GM19351 (cell line): ENCODE data around the gene ROR2.
"Not testable (repeated sequence)": the region's sequence is repeated elsewhere in the genome, so short reads cannot be mapped to it uniquely, and the experiment has no call there.

Experiments
- ATAC-seq: cut with Tn5 transposase; IDR thresholded peaks from one replicate; pipeline ENCODE4 v1.9.1; 2021; ENCODE audit warnings: mild to moderate bottlenecking, moderate library complexity; ENCODE audit not compliant: unreplicated experiment

The ROR2 gene

DNA sequence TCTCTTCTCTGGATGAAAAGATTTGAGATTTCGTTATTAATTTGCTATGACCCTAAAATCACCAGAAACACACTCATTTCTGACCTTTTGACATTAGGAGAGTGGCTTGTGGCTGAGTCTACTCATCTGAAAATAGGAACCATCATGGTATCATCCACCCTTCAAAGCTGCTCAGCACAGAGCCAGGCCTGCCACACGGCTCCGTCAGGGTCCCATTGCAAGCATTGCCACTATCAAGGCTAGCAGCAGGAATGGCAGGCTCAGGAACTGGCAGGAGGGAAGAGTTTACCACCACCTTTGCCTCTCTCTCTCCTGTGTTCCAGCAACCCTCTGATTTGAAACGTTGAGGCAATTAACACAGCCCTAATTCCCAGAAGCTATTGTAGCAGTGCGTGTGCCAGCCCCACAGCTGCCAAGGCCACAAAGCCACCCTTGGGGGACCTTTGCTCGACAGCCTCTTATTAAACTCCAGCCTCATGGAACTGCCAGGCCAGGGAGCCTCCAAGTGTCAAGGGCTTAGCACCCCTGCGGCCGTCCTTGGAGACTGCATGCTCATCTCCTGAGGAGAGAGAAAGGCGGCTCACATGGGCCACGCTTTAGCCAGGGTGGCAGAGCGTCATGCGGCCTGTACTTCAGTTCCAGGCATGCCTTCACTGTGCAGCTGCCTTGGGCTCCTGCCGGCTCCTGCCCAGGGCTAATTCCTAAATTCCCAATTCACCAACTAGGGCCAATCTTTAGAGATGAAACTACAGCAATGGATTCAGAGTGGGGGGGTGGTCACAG lies 145.9 kb downstream of the ROR2 start:
- no peak for ATAC-seq

- no peak for ATAC-seq
Observed at GRCh38 chr9:91803151-91803940, 146.7 kb downstream of the ROR2 start.

GRCh38 chr9:91802391-91802790 lies 147.6 kb downstream of the ROR2 start:
- ATAC-seq: no peak

- no peak for ATAC-seq
Observed at GRCh38 chr9:91800473-91801030, 149.5 kb downstream of the ROR2 start.

- ATAC-seq: no peak
Observed at GRCh38 chr9:91799113-91799744, 150.8 kb downstream of the ROR2 start.

- ATAC-seq: not testable (repeated sequence)
Observed at GRCh38 chr9:91798273-91799112, 151.5 kb downstream of the ROR2 start.

- not testable (repeated sequence) for ATAC-seq
Observed at GRCh38 chr9:91797517-91797916, 152.5 kb downstream of the ROR2 start.

DNA sequence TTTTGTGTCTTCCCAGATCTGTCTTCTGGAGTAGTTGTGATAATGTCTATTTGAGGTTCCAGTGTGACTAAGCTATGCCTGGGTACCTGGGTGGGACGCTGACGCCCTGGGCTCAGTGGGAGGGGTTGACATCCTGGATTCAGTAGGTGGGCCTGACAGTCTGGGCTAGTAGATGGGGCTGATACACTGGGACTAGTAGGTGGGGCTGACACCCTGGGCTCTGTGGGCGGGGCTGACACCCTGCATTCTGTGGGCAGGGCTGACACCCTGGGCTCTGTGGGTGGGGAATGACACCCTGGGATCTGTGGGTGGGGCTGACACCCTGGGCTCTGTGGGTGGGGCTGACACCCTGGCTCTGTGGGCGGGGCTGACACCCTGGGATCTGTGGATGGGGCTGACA lies 153.5 kb downstream of the ROR2 start:
- ATAC-seq: not testable (repeated sequence)

DNA sequence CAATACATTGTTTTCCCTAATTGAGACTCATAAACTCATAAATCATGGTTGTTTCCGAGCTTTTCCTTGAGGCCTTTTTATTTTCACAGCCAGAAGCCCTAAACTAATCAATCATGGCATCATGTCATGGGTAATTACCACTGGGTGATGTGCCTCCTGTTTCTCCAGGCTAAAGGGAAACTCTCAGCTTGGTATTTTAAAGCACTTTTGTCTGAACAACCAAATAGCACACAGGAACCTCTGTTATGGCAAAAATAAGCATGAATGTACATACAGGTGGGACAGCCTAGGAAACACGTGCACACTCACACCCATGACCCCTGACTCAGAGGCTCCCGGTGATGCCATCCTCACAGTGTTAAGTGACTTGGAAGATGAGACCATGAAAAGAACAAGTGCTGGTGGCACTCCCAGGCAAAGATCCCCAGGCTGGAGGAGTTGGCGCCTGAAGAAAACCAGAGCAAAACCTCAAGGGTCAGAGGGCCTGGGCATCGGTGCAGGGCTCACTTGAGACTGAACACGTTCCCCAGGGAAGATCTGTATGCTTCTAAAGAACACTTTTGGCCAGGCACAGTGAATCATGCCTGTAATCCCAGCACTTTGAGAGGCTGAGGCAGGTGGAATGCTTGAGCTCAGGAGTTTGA lies 154.3 kb downstream of the ROR2 start:
- no peak for ATAC-seq

- not testable (repeated sequence) for ATAC-seq
Observed at GRCh38 chr9:91793371-91793770, 156.7 kb downstream of the ROR2 start.

- no peak for ATAC-seq
Observed at GRCh38 chr9:91790917-91791316, 159.1 kb downstream of the ROR2 start.

- ATAC-seq: no peak
Observed at GRCh38 chr9:91789941-91790340, 160.1 kb downstream of the ROR2 start.

GRCh38 chr9:91787931-91788330 lies 162.1 kb downstream of the ROR2 start:
- ATAC-seq: no peak

- ATAC-seq: no peak
Observed at GRCh38 chr9:91786132-91786896, 163.7 kb downstream of the ROR2 start.

DNA sequence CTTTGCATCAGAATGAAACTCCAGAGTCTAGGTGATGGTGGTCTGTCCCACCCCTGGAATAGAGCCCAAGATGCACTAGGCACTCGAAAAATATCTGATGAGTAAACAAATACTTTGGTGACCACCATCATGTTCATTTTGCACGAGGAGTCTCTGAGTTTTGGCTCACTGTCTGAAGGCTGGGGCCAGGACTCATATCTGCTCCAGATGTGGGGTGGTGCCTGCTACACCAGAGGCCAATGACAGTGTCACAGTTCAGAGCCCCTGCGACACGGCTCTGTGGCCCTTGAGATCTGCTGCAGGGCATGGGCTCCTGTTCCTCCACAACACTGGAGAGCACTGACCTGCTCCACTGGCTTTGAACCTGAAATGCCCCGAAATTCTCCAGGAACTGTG lies 164.6 kb downstream of the ROR2 start:
- ATAC-seq: no peak

- no peak for ATAC-seq
Observed at GRCh38 chr9:91784673-91785446, 165.2 kb downstream of the ROR2 start.

DNA sequence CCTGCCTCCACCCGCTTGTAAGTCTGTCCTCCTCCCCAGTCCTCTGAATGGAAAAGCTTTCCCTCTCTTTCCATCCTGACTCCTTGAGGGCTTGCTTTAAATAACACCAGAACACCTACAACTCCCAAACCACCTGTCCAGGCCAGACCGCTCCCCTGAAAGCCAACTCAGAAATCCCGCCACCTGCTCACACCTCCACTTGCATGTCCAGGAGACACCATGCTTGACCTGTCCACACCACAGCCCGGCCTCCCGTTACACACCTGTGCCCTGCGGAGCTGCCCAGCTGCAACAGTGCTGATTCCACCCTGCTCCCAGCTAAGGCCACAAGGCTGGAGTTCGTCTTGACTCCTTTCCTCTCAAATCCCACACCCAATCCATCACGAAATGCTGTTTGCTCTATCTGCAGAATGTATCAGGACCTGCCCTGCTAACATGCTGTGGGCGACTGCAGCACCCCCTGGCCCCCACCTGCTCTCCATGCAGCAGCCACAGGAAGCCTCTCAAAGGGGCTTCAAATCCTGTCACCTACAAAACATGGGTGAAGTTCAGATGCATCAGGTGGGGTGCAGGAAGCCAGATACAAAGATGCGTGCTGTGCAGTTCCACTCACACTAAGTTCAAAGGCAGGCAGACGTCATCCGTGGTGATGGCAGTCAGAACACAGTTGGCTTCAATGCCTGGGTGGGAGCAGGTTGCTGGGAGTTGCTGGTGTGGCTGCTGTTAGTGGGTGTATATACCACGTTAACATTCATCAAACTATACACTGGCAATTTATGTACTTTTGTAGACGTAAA lies 166.0 kb downstream of the ROR2 start:
- no peak for ATAC-seq

GRCh38 chr9:91783411-91783810 lies 166.6 kb downstream of the ROR2 start:
- ATAC-seq: no peak
